Mucosa of rectum (tissue), 2 donors: ENCODE measurements around the gene ANO1.

Experiments
- H3K27ac ChIP-seq, 2 donors: one replicate each; pipeline ENCODE4 v1.7.0; 2013; ENCODE audit warnings: inconsistent platforms in 2 of 2, low read depth in 2 of 2, low read length in 2 of 2
- H3K27me3 ChIP-seq, 2 donors: one replicate each; pipeline ENCODE4 v1.7.0; 2013; ENCODE audit warnings: low read length in 2 of 2; ENCODE audit not compliant: control insufficient read depth in 2 of 2, insufficient read depth in 2 of 2
- H3K36me3 ChIP-seq, 2 donors: one replicate each; pipeline ENCODE4 v1.7.0; 2013; ENCODE audit warnings: low read length in 2 of 2; ENCODE audit not compliant: control insufficient read depth in 2 of 2, insufficient read depth in 2 of 2
- H3K4me1 ChIP-seq, 2 donors: one replicate each; pipeline ENCODE4 v1.7.0; 2013; ENCODE audit warnings: low read length in 2 of 2, mild to moderate bottlenecking in 1 of 2; ENCODE audit not compliant: control insufficient read depth in 2 of 2, insufficient read depth in 2 of 2
- H3K4me3 ChIP-seq, 2 donors: one replicate each; pipeline ENCODE4 v1.7.0; 2013; ENCODE audit warnings: low read length in 2 of 2
- H3K9ac ChIP-seq, 2 donors: one replicate each; pipeline ENCODE4 v1.7.0; 2013; ENCODE audit warnings: low read length in 2 of 2, low read depth in 1 of 2, mild to moderate bottlenecking in 1 of 2
- H3K9me3 ChIP-seq, 2 donors: one replicate each; pipeline ENCODE4 v1.7.0; 2013; ENCODE audit warnings: low read length in 2 of 2; ENCODE audit not compliant: control insufficient read depth in 2 of 2
- donor health status: healthy.
- donor health status: Normal muscosa, but diverticular disease.

ANO1 gene

GRCh38 chr11:70072461-70072860 lies 5.7 kb upstream of the ANO1 start:
- Histone ChIP-seq H3K4me3 (no peak overlapping the region), H3K4me1 (no peaks in the 10 kb centered on the region), H3K27me3 (peaks cover 2 to 4% of the 10 kb centered on the region in 2 donors), H3K36me3 (no peaks in the 10 kb centered on the region), H3K27ac (no peak overlapping the region), H3K9ac (no peak overlapping the region), H3K9me3 (no peaks in the 10 kb centered on the region)

GRCh38 chr11:70072861-70073755 lies 5.0 kb upstream of the ANO1 start:
- H3K27ac ChIP-seq = no peak overlapping the region
- H3K9ac ChIP-seq = no peak overlapping the region
- peaks cover 0 to 2% of the 10 kb centered on the region in 2 donors for H3K4me1 ChIP-seq
- H3K4me3 ChIP-seq = no peak overlapping the region
- no peaks in the 10 kb centered on the region for H3K36me3 ChIP-seq
- no peaks in the 10 kb centered on the region for H3K9me3 ChIP-seq
- peaks cover 2 to 6% of the 10 kb centered on the region in 2 donors for H3K27me3 ChIP-seq

- Histone ChIP-seq H3K9ac (no peak overlapping the region), H3K4me3 (no peak overlapping the region), H3K27me3 (peaks cover 2 to 7% of the 10 kb centered on the region in 2 donors), H3K4me1 (peaks cover 0 to 2% of the 10 kb centered on the region in 2 donors), H3K9me3 (no peaks in the 10 kb centered on the region), H3K36me3 (no peaks in the 10 kb centered on the region), H3K27ac (no peak overlapping the region)
Measured at GRCh38 chr11:70073871-70074371, 4.2 kb upstream of the ANO1 start.

- Histone ChIP-seq H3K9me3 (no peaks in the 10 kb centered on the region), H3K9ac (no peak overlapping the region), H3K4me1 (peaks cover 0 to 2% of the 10 kb centered on the region in 2 donors), H3K4me3 (no peak overlapping the region), H3K27me3 (peaks cover 8 to 9% of the 10 kb centered on the region in 2 donors), H3K36me3 (no peaks in the 10 kb centered on the region), H3K27ac (no peak overlapping the region)
Measured at GRCh38 chr11:70074746-70075145, 3.4 kb upstream of the ANO1 start.

GRCh38 chr11:70075836-70076235 lies 2.3 kb upstream of the ANO1 start:
- Histone ChIP-seq H3K9ac (no peak overlapping the region), H3K27me3 (peaks cover 9 to 12% of the 10 kb centered on the region in 2 donors), H3K27ac (no peak overlapping the region), H3K4me3 (no peak overlapping the region), H3K9me3 (no peaks in the 10 kb centered on the region), H3K36me3 (no peaks in the 10 kb centered on the region), H3K4me1 (peaks cover 0 to 2% of the 10 kb centered on the region in 2 donors)

GRCh38 chr11:70076461-70076931 lies 1.6 kb upstream of the ANO1 start:
- no peaks in the 10 kb centered on the region for H3K36me3 ChIP-seq
- H3K27me3 ChIP-seq = peaks cover 9 to 12% of the 10 kb centered on the region in 2 donors
- H3K4me1 ChIP-seq = peaks cover 0 to 2% of the 10 kb centered on the region in 2 donors
- no peak overlapping the region for H3K27ac ChIP-seq
- H3K9ac ChIP-seq = no peak overlapping the region
- H3K9me3 ChIP-seq = no peaks in the 10 kb centered on the region
- H3K4me3 ChIP-seq = no peak overlapping the region

GRCh38 chr11:70077411-70078094 lies 564 bp upstream of the ANO1 start:
- no peaks in the 10 kb centered on the region for H3K36me3 ChIP-seq
- H3K27ac ChIP-seq = no peak overlapping the region
- no peak overlapping the region for H3K9ac ChIP-seq
- no peaks in the 10 kb centered on the region for H3K9me3 ChIP-seq
- peaks cover 0 to 2% of the 10 kb centered on the region in 2 donors for H3K4me1 ChIP-seq
- peaks cover 9 to 12% of the 10 kb centered on the region in 2 donors for H3K27me3 ChIP-seq
- no peak overlapping the region for H3K4me3 ChIP-seq

- H3K36me3 ChIP-seq = no peaks in the 10 kb centered on the region
- peaks cover 9 to 10% of the 10 kb centered on the region in 2 donors for H3K27me3 ChIP-seq
- H3K9ac ChIP-seq = no peak overlapping the region
- H3K4me3 ChIP-seq = no peak overlapping the region
- no peak overlapping the region for H3K27ac ChIP-seq
- H3K4me1 ChIP-seq = peaks cover 0 to 2% of the 10 kb centered on the region in 2 donors
- H3K9me3 ChIP-seq = no peaks in the 10 kb centered on the region
Measured at GRCh38 chr11:70078781-70079616, 882 bp downstream of the ANO1 start.

- Histone ChIP-seq H3K36me3 (no peaks in the 10 kb centered on the region), H3K9me3 (no peaks in the 10 kb centered on the region), H3K4me1 (peaks cover 0 to 2% of the 10 kb centered on the region in 2 donors), H3K9ac (no peak overlapping the region), H3K27me3 (peaks cover 9% of the 10 kb centered on the region in 2 donors), H3K27ac (no peak overlapping the region), H3K4me3 (no peak overlapping the region)
Measured at GRCh38 chr11:70079691-70080090, 1.6 kb downstream of the ANO1 start.
